HG03095 (cell line): ENCODE measurements around the gene SERINC5.
"Not testable (repeated sequence)": the region's sequence is repeated elsewhere in the genome, so short reads cannot be mapped to it uniquely, and the experiment has no call there.

Experiments
- ATAC-seq: cut with Tn5 transposase; IDR thresholded peaks from one replicate; pipeline ENCODE4 v1.9.1; 2021; ENCODE audit warnings: moderate library complexity; ENCODE audit not compliant: unreplicated experiment

The SERINC5 gene

DNA sequence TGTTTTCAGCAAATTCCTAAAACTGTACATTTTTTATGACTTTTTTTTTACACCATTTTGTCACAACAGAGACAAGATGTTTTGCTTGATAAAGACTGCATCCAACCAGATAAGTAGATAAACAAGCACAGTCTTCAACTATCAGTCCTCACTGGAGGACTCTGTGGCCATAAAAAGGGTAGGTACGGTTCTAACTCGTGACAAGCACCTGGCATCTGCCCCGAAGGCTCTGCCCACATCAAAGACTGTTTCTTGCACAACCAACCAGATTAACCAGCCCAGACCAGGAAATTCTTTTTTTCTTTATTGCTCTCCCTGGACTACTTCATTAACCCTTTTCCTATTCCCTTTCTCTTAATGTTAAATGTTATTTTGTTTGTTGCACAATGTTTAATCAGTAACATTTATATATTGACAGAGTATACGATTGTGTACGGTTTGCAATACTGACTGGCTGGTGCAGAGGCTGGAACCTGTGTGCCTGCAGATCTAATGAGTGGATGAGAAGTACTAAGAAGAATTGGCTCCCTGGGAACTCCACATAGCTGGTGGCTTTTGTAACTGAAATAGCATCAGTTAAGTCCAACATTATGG, 74.1 kb downstream of the SERINC5 start:
- no peak for ATAC-seq

DNA sequence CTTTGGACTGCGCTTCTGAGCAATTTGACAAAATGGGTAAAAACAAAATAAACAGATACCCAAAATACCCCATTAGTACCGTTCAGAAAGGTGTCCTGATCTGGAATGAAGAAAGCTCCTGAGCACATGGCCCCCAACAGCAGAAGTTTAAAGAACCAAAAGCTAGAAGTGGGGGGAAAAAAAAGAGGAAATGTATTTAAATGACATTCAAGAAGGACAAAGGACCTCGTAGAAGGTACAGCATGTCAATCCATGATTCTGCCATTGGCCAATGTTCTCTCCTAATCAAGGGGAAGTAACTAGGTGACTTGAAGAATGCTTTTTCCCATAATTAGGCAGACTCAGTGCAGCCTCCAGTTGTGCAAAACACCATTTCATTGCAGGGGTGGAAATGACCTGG, 78.6 kb downstream of the SERINC5 start:
- no peak for ATAC-seq

DNA sequence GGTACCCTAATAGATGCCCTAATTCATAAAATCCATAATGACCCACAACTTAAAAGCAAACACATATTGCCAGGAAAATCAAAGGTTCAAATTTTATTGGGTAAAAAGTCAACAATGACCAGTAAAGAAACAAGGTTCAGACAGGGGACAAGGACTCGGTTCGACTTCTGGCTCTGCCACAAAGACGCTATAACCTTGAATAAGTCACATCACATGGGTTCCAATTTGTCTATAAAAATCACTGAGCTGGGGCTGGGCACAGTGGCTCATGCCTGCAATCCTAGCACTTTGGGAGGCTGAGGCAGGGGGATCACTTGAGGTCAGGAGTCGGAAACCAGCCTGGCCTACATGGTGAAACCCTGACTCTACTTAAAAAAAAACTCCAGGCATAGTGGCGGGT, 80.5 kb downstream of the SERINC5 start:
- ATAC-seq: no peak

- no peak for ATAC-seq
Observed at GRCh38 chr5:80174790-80175189, 81.1 kb downstream of the SERINC5 start.

GRCh38 chr5:80172067-80172695, 83.7 kb downstream of the SERINC5 start:
- ATAC-seq: no peak

DNA sequence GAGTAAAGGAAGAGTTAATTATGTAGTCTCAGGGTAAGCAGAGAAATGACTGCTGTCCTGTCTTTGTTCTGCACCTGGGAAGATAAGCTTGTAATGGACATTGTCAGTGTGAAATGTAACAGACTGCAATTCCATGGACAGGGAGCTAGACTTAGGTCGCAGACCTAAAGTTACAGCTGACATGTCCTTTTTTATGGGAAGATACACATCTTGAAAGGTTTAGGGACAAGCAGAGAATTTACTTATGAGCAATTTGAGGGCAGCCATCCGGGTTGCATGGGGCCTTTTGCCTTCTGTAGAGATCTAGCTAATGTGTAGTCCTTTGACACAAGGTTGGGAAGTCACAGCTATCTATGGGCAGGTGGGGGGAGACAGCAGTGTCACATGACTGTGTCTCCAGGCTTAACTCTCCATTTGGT, 85.7 kb downstream of the SERINC5 start:
- ATAC-seq: no peak

DNA sequence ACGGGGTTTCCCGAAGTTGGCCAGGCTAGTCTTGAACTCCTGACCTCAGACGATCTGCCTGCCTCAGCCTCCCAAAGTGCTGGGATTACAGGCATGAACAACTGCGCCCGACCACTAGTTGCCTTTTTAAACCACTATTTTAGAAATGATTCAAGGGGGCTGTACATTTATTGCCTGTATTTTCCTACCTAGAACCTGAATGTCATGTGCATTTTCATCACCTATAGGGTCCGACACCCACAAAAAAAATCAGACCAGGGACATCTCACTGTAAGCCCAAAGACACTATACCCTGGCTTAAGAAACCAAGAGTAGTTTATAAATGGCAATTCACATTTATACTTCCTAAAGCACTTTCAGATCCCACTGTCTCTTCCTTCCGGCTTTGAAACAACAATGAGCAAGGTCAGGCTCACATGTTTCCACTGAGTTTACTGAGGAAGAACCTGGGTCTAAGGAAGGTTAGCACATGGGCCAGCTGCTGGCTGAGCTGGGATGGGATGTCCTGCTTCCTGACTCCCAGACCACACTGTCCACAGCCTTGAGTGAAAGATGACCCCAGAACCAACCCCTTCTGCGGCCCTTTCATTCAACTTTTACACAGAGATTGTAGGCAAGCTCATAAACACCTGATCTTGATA, 87.3 kb downstream of the SERINC5 start:
- ATAC-seq: no peak

DNA sequence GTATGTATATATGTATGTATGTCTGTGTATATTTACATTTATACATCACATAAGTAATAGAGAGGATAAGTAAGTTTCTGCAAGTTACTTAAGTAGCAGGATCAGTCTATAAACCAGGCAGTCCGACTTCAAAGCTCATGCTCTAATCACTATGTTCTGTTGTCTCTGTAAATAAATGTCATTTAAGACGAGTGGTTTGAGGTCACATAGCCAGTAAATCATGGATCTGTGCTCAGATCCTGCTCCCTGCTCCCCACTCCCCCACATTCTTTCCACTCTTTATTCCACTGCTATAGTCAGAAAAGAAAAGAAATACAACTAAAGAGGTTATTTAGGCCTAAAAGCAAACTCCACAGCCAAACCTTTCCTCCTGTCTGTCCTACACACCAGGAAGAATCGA, 90.4 kb downstream of the SERINC5 start:
- ATAC-seq: no peak

- ATAC-seq: no peak
Observed at GRCh38 chr5:80161165-80161564, 94.7 kb downstream of the SERINC5 start.

- no peak for ATAC-seq
Observed at GRCh38 chr5:80160242-80160641, 95.6 kb downstream of the SERINC5 start.

- ATAC-seq: no peak
Observed at GRCh38 chr5:80159133-80159815, 96.6 kb downstream of the SERINC5 start.

- no peak for ATAC-seq
Observed at GRCh38 chr5:80156156-80156555, 99.7 kb downstream of the SERINC5 start.

GRCh38 chr5:80154749-80155148, 101.1 kb downstream of the SERINC5 start:
- ATAC-seq: no peak

DNA sequence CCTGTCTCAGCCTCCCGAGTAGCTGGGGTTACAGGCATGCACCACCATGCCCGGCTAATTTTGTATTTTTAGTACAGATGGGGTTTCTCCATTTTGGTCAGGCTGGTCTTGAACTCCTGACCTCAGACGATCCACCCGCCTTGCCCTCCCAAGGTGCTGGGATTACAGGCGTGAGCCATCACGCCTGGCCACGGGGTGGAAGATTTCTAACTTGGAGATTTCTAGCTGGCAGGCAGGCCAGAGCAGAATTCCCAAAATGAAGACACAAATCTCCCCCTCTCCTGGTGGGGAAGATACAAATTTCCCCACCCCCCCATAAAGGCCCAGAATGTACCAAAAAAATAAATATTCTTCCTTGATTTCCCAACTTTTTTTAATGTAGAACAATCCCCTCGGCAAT, 101.6 kb downstream of the SERINC5 start:
- ATAC-seq: not testable (repeated sequence)

GRCh38 chr5:80153586-80154126, 102.2 kb downstream of the SERINC5 start:
- no peak for ATAC-seq

DNA sequence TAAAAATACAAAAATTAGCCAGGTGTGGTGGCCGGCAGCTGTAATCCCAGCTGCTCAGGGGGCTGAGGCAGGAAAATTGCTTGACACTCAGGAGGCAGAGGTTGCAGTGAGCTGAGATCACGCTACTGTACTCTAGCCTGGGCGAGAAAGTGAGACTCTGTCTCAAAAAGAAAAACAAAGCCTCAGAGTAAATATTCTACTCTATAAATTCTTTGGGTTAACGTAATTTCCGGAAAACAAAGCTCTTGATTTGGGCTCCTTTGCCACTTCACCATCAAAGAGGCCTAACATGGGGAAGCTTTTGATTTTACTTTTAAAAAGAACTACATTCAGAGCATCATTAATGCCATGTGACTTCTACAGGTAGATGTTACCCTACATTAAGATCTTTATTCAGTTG, 103.1 kb downstream of the SERINC5 start:
- no peak for ATAC-seq

- ATAC-seq: no peak
Observed at GRCh38 chr5:80151890-80152289, 104.0 kb downstream of the SERINC5 start.

DNA sequence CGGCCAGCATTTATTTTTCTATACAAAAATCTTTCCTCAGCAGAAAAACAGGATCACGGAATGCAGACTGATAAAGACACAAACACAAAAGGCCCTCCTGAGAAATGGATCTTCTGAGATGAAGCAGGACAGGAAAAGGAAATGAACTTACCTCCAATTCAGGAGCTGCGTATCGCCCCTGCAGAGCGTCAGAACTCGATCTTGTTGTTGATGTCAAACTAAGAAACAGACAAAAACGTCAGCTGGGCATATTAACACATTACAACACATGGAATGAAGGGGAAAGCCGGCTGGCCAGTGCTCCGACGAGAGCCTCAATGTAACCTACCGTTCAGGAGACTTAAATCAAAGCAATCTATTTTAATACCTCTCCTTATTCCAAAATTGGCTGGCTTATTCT, 105.1 kb downstream of the SERINC5 start:
- no peak for ATAC-seq

GRCh38 chr5:80149161-80149609, 106.7 kb downstream of the SERINC5 start:
- ATAC-seq: no peak

DNA sequence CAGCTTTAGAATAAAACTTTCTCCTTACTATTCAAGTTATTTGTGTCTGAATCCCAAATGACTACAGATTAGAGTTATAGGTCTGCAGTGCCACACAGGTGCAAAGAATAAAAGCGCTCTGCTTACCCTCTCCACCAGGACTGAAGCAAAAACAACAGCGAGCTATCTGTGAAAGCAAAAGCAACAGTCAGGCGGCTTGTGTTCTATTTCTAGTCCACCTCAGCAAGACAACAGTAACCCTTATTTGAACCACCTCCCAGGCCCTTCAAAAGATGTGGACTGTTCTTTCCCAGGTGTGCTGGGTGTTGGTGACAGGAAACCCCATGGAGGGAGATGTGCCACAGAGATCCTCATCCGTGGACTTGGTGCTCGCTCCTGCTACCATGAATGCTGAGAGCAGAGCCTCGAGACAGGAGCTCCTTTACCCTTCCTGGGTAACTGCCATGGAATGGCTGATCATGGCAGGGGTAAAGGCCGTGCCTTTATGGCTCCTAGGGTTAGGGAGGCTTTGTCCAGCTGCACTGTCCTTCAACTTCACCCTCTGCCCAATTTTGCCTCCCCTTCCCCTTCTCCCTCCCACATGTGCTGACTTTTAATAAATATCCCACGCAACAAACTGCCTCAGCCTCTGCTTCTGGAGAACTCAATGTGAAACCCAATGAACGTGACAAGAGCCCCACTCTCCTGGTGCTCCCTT, 108.6 kb downstream of the SERINC5 start:
- ATAC-seq: no peak

GRCh38 chr5:80146046-80146445, 109.8 kb downstream of the SERINC5 start:
- no peak for ATAC-seq
